ENCODE measurements around the gene FRMD4A.

DNA sequence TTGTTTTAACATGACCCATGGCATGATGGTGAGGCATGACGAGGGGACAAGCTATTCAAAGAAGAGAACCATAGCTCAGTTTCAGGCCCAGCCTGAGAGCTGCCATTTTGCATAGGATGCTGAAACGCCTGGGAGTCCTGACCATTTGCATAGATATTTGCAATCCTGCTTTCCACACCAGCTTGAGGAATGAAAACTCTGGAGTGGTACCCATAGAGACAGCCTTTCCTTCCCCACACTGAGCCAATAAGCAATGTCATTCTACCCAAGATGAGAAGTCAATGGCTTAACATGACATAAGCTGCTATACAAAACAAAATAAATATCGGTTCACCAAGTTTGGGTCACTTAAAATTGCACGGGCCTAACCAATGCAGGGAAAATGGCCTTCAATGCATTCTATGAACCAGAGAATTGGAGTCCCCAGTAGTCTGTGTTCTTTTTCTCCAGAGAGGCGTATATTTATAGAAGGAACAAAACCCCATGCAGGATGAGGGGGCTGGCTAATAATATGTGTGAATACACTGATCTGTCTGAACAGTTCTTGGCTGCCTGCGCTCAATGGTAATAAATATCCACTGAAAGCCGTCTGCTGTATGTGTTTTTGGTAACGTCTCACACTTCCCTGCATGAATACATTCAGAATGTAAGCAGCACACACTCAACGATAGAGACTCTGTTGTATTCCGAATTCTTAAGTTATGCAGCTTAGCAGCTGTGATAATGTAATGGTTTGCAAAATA, 329.3 kb downstream of the FRMD4A start:
- TF ChIP-seq, protein P1, sequence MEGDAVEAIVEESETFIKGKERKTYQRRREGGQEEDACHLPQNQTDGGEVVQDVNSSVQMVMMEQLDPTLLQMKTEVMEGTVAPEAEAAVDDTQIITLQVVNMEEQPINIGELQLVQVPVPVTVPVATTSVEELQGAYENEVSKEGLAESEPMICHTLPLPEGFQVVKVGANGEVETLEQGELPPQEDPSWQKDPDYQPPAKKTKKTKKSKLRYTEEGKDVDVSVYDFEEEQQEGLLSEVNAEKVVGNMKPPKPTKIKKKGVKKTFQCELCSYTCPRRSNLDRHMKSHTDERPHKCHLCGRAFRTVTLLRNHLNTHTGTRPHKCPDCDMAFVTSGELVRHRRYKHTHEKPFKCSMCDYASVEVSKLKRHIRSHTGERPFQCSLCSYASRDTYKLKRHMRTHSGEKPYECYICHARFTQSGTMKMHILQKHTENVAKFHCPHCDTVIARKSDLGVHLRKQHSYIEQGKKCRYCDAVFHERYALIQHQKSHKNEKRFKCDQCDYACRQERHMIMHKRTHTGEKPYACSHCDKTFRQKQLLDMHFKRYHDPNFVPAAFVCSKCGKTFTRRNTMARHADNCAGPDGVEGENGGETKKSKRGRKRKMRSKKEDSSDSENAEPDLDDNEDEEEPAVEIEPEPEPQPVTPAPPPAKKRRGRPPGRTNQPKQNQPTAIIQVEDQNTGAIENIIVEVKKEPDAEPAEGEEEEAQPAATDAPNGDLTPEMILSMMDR (IDR thresholded peaks at IDR 0.05 in 4 of 5, conservative IDR thresholded peaks at IDR 0.05 in 1 of 5), result no peak
- TF ChIP-seq POLR2A (IDR thresholded peaks at IDR 0.05), result no peak
